Measurements from ENCODE around the gene PDE6A.
A peak's percentile ranks its signal among the peaks of the same experiment; 100 is the strongest.

GRCh38 chr5:149853331-149853648 is 91.3 kb downstream of the PDE6A start:
- TF ChIP-seq CTCF (IDR thresholded peaks at IDR 0.05; ENCODE audit: low read depth, low read length, poor library complexity, severe bottlenecking) = peak; percentile 61
- no peak for TF ChIP-seq EZH2phosphoT487 (IDR thresholded peaks at IDR 0.05; ENCODE audit: borderline replicate concordance, low read length)

Data from DOHH2 (cell line).